OCI-LY7 (cell line): ENCODE measurements around the gene PLXNB2.

ENCODE experiments used
- EZH2phosphoT487 ChIP-seq: fragments of 200-600 bp; sonication (generic); IDR thresholded peaks from 2 replicates; pipeline ENCODE4 v1.6.1; 2018; ENCODE audit warnings: low read depth, borderline replicate concordance, mild to moderate bottlenecking, mixed run types, antibody characterized with exemption, low read length, moderate library complexity, mixed read lengths
- TF ChIP-seq, protein P1 (sequence below): fragments of 200-600 bp; sonication (generic); conservative IDR thresholded peaks from 2 replicates; pipeline ENCODE4 v1.5.1; 2014; ENCODE audit warnings: mild to moderate bottlenecking, antibody characterized with exemption, low read length, moderate library complexity, mixed read lengths

DNA sequence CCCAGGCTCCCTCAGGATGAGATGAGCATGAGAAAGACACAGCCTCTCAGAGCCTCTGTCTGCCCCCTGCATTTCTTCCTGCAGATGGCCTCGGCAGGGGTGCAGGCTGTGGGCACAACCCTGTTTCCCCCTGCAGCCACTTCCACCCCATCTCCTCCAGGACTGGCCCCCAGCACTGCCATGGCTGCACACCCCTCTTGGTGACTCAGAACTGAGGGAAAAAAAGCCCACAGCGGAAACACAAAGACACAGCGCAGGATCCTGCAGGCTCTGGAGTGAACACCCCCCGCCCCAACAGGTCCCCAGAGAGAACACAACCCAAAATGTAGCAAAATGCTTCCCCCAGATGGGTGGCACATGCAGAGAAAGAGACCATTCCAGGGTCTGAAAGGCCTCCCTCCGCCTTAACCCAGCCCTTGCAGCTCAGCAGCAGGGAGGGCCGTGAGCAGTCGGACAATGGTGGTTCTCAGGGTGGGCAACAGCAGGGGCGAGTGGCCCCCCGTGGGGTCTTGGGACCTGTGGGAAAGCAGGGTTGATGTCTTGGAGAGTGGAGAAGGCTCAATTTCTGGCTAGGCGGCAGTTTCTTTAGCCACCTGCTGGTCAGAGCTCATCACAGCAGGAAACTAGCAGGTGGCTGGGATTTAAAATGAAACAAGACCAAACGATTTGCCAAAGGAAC, 70.6 kb downstream of the PLXNB2 start:
- TF ChIP-seq, protein P1, sequence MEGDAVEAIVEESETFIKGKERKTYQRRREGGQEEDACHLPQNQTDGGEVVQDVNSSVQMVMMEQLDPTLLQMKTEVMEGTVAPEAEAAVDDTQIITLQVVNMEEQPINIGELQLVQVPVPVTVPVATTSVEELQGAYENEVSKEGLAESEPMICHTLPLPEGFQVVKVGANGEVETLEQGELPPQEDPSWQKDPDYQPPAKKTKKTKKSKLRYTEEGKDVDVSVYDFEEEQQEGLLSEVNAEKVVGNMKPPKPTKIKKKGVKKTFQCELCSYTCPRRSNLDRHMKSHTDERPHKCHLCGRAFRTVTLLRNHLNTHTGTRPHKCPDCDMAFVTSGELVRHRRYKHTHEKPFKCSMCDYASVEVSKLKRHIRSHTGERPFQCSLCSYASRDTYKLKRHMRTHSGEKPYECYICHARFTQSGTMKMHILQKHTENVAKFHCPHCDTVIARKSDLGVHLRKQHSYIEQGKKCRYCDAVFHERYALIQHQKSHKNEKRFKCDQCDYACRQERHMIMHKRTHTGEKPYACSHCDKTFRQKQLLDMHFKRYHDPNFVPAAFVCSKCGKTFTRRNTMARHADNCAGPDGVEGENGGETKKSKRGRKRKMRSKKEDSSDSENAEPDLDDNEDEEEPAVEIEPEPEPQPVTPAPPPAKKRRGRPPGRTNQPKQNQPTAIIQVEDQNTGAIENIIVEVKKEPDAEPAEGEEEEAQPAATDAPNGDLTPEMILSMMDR: peak; percentile 76
- no peak for TF ChIP-seq EZH2phosphoT487
